HFF-Myc (cell line): ENCODE data around the gene WDR49.

Experiments
- DNase-seq: peaks from one replicate; pipeline ENCODE4 v3.0.0-alpha.2; 2011; ENCODE audit warnings: low read depth; ENCODE audit errors: extremely low read depth
- H3K4me3 ChIP-seq: replicated peaks from 2 replicates; pipeline ENCODE4 v1.5.1; 2011; ENCODE audit warnings: low read depth, mild to moderate bottlenecking, control low read depth, low read length
- CTCF ChIP-seq: IDR thresholded peaks from 2 replicates; pipeline ENCODE4 v1.5.1; 2012; ENCODE audit warnings: mild to moderate bottlenecking, low read depth, low read length, control low read depth; ENCODE audit errors: missing control alignments

Gene WDR49

GRCh38 chr3:167441256-167441655 lies 212.5 kb downstream of the WDR49 start:
- TF ChIP-seq CTCF: no peak
- no peak for DNase-seq
- no peak overlapping the region for H3K4me3 ChIP-seq

DNA sequence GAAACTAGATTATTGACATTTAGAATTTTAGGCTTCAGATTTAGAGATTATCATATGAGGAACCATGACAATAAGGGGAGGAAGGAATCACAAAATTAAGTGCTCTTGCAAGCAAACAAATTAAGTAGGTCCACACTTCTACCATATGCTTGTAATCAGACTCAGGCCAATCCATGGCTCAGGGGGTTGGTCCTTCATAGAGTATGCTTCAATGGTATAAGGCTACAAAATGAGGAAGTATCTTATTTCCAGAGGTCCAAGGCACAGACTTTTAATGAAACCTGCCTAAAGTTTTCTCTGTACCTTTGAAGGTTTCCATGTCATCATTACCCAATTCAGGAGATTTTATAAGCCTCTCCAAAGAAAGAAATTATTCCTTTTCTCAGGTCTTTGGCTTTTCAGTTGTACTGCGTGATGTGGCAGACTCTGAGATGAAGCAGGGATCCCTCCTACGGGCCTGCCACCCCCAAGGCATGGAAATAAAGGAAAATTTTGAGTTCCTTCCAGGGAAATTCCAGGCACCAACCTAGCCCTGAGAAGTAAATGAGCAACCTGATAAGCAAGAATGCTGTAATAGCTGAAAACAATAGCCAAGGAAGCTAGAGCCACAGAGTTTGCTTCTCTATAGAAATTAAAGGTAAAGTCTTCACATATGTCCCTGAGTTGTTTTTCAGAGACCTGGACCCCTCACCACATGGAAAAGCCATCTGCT lies 216.2 kb downstream of the WDR49 start:
- no peak overlapping the region for H3K4me3 ChIP-seq

More for the DNA sequence above, 216.2 kb downstream of the WDR49 start:
- no peak for DNase-seq
- TF ChIP-seq CTCF: no peak
